ENCODE results near the gene MEG3.

The MEG3 gene

DNA sequence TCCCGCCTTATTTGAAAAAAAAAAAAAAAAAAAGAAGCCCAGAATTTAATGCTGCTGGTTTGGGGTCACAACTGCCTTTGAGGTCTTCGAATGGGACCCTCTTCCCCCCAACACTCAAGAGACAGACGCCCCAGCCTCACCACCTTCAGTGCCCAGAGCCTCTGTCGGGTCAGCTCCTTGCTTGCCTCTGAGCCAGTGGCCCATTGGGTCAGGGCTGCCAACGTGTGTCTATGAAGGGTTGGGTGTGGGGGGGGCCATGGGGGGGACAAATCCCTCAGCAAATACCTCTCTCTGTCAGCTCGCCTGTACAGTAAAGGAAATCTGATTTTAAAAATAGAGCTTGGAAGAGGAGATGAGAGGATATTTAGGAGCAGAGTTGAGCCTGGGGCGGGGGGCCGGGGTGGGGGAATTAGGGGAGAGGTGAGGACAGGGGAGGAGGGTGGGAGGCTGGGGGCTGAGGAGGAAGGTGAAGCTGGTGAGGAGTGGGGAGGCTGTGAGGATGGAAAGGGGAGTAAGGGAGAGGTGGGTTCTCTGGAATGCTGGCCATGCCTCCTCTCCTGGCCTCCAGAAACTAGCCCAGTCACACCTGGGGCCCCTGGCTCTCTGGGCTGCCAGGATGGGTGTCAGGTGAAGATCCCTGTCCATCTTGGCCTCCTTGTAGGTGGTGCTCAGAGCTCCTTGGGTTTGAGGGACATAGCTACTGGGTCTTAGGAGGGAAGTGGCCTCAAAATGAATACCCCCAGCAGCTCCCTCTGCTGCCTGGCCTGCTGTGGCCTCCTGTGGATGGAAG lies 64.3 kb downstream of the MEG3 start:
- no peaks in the 10 kb centered on the region for H3K9me3 ChIP-seq (ENCODE audit: low read depth, low read length)

DNA sequence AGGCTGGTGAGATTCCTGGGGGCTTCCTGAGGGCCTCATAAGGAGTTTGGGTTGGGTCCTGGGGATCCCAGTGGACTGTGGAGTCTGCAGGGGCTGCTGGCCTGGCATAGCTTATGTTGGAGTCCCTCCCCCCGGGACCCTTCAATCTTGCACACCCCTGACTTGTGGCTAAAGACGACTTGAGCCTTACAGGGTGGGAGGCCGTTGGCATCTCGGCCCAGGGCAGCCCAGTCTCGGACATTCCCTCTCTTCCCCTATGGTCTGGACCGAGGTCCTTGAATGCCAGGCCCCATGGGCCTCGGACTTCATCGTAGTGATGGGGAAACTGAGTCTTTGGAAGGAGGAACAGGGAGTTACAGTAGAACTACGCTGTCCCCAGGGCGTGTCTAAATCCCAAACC lies 65.1 kb downstream of the MEG3 start:
- no peak overlapping the region for H3K9ac ChIP-seq (ENCODE audit: insufficient read length)
- no peaks in the 10 kb centered on the region for H3K9me3 ChIP-seq (ENCODE audit: low read depth, low read length)
- no peak overlapping the region for H3K27ac ChIP-seq
- H3K4me3 ChIP-seq, result no peak overlapping the region
- DNase-seq (ENCODE audit: low read depth, low spot score), result no peak
- H3K36me3 ChIP-seq (ENCODE audit: insufficient read depth, low read length), result peaks cover 7% of the 10 kb centered on the region; the same call in 1 of the 2 replicates
- no peak for TF ChIP-seq POLR2AphosphoS5 (IDR thresholded peaks at IDR 0.05; ENCODE audit: borderline replicate concordance, low read depth, low read length)
- no peak for TF ChIP-seq EZH2 (IDR thresholded peaks at IDR 0.05)
- no peak for TF ChIP-seq FOXP2 (optimal IDR thresholded peaks at IDR 0.05; ENCODE audit: control extremely low read depth, extremely low read length, insufficient read depth)

More for the DNA sequence above, 64.3 kb downstream of the MEG3 start:
- no peak for TF ChIP-seq POLR2AphosphoS5 (IDR thresholded peaks at IDR 0.05; ENCODE audit: borderline replicate concordance, low read depth, low read length)
- Histone ChIP-seq H3K27ac (peak overlapping the region; percentile 97), H3K36me3 (ENCODE audit: insufficient read depth, low read length) (peaks cover 7% of the 10 kb centered on the region; the same call in 1 of the 2 replicates), H3K9ac (ENCODE audit: insufficient read length) (peak overlapping the region; percentile 49), H3K4me3 (no peak overlapping the region)
- DNase-seq (ENCODE audit: low read depth, low spot score), result no peak

DNA sequence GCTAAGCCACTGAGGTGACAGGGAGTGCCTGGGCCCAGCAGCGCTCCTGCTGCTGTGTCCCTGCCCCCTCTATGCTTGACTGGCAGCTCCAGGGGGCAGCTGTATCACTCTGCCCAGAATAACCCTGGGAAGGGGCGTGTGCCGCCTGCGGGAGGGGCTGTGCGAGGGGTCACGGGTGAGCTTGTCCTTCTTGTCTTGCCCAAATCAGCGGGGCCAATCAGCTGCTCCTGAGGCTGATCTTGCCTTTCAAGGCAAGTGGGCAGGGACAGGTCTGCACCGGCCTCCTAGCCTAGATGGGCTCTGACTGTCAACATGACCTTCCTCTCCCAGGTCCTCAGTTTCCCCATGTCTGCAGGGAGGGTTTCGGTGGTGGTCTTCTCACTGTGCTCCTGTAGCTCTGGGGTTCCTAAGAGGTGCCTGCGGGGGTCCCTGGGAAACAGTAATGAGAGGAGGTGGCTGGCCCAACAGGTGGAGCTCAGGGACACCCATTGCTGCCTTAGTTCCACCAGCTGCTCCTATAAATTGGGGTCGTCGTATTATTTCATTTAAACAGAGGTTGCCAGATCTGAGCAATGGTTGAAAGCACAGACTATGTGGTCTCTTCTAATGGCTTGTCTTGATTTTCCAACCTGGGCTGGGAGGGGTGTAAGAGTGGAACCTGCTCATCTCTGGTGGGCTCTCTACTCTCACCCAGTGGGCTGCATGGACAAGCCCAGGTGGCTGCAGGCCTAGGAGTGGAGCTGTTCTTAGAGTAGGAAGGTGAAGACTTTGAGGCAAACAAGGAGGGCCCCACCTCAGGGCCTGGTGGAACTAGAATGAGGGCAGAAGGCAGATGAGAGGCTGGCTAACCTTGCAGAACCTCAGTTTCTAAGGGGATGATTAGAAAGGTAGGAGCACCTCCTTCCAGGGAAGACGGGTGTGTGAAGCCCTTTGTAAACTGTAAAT lies 65.9 kb downstream of the MEG3 start:
- H3K9me3 ChIP-seq (ENCODE audit: low read depth, low read length), result no peaks in the 10 kb centered on the region
- TF ChIP-seq EZH2 (IDR thresholded peaks at IDR 0.05), result no peak
- TF ChIP-seq POLR2AphosphoS5 (IDR thresholded peaks at IDR 0.05; ENCODE audit: borderline replicate concordance, low read depth, low read length), result no peak
- TF ChIP-seq FOXP2 (optimal IDR thresholded peaks at IDR 0.05; ENCODE audit: control extremely low read depth, extremely low read length, insufficient read depth), result no peak
- no peak overlapping the region for H3K4me3 ChIP-seq
- H3K36me3 ChIP-seq (ENCODE audit: insufficient read depth, low read length), result peaks cover 7% of the 10 kb centered on the region; the same call in 1 of the 2 replicates
- H3K27ac ChIP-seq, result no peak overlapping the region
- no peak overlapping the region for H3K9ac ChIP-seq (ENCODE audit: insufficient read length)
- DNase-seq (ENCODE audit: low read depth, low spot score), result no peak

DNA sequence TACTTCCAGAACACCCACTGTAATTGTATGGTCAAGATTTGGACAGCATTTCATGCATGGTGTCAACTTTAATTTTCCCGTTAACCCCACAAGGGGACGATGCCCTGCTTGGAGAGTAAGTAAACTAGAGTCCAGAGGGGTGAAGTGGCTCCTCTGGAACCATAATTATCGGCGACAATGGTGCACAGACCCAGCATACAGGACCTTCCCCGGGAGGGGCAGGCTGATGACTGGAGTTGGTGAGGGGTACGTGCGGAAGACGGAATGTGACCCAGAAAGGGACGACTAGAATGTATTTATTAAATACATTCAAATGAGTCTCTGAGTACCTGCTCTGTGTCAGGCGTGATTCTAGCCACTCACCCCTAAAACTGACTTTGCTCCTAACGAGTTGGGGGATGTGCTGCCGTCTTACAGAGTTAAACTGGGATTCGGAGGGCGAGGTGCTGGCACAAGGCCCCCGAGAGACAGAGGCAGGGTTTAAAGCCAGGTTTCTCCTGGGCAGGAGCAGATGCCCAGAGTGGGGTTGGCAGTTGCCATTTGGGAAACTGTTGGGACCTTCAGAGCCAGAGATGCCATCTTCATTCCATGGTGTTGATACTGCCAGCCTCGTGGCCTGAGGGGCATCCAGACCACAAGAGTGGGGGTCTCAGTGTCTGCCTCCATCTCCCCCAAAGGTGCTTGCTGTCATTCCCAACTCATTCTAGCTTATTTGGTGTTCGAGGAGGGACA lies 66.7 kb downstream of the MEG3 start:
- H3K4me3 ChIP-seq, result no peak overlapping the region
- H3K27ac ChIP-seq, result no peak overlapping the region
- no peak for DNase-seq (ENCODE audit: low read depth, low spot score)
- no peaks in the 10 kb centered on the region for H3K9me3 ChIP-seq (ENCODE audit: low read depth, low read length)
- TF ChIP-seq FOXP2 (optimal IDR thresholded peaks at IDR 0.05; ENCODE audit: control extremely low read depth, extremely low read length, insufficient read depth), result no peak
- no peak for TF ChIP-seq POLR2AphosphoS5 (IDR thresholded peaks at IDR 0.05; ENCODE audit: borderline replicate concordance, low read depth, low read length)
- no peak for TF ChIP-seq EZH2 (IDR thresholded peaks at IDR 0.05)
- peaks cover 7% of the 10 kb centered on the region; the same call in 1 of the 2 replicates for H3K36me3 ChIP-seq (ENCODE audit: insufficient read depth, low read length)
- H3K9ac ChIP-seq (ENCODE audit: insufficient read length), result no peak overlapping the region

DNA sequence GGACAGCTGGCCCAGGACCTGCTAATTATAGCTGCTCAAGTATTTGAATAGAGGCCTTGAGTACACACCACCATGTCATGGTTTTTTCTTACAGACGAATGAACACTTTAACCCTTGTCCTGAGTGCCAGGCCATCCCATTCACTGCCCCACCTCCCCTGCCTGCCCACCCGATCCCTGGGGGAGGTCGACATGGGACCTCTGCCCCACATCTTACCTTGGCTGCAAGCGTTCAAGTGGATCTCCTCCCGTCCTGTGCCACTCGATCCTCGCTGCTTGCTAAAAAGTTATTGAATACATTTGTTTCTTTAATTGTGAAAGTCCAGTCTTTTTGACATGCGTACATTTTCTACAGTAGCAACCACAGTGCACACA lies 67.3 kb downstream of the MEG3 start:
- DNase-seq (ENCODE audit: low read depth, low spot score), result no peak
- Histone ChIP-seq H3K9ac (ENCODE audit: insufficient read length) (no peak overlapping the region), H3K9me3 (ENCODE audit: low read depth, low read length) (no peaks in the 10 kb centered on the region), H3K36me3 (ENCODE audit: insufficient read depth, low read length) (peaks cover 7% of the 10 kb centered on the region; the same call in 1 of the 2 replicates), H3K27ac (no peak overlapping the region), H3K4me3 (no peak overlapping the region)
- TF ChIP-seq POLR2AphosphoS5 (IDR thresholded peaks at IDR 0.05; ENCODE audit: borderline replicate concordance, low read depth, low read length), result no peak
- no peak for TF ChIP-seq EZH2 (IDR thresholded peaks at IDR 0.05)

DNA sequence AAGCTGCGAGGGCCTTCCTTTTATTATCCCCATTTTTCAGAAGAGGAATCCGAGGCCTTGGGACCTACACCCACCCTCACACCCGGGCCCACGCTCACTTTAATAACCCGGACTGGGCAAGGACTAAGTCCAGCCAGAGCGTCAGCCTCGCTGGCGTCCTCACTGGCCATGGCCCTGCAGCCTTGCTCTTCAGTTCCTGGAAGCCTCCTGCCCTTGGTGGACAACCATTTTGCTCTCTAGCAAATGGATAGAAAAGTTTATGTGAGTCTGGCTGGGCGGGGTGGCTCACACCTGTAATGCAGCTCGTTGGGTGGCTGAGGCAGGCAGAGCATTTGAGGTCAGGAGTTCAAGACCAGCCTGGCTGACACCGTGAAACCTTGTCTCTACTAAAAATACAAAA lies 67.8 kb downstream of the MEG3 start:
- H3K36me3 ChIP-seq (ENCODE audit: insufficient read depth, low read length), result peaks cover 7% of the 10 kb centered on the region; the same call in 1 of the 2 replicates
- TF ChIP-seq FOXP2 (optimal IDR thresholded peaks at IDR 0.05; ENCODE audit: control extremely low read depth, extremely low read length, insufficient read depth) (no peak), EZH2 (IDR thresholded peaks at IDR 0.05) (no peak), POLR2AphosphoS5 (IDR thresholded peaks at IDR 0.05; ENCODE audit: borderline replicate concordance, low read depth, low read length) (no peak)

DNA sequence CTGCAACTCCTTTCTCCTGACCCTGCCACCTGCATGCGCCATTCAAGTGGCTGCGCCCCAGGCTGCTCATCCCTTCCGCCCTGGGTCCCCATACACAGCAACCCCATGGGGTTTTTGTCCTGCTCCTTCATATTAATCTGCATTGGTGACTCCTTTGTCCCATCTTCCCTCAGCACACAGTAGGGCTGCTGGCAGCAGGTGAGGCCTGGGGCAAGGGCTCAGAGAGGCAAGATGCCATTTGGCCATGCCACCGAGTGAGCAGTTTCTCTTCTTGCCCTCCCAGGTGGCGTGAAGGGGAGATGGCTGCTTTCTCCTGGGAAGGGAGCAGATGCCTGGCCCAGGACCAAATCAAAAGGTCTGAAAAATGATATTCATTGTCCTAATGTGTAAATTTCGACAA lies 68.5 kb downstream of the MEG3 start:
- H3K9me3 ChIP-seq (ENCODE audit: low read depth, low read length), result no peaks in the 10 kb centered on the region
- DNase-seq (ENCODE audit: low read depth, low spot score), result no peak
- no peak overlapping the region for H3K4me3 ChIP-seq
- TF ChIP-seq EZH2 (IDR thresholded peaks at IDR 0.05) (no peak), POLR2AphosphoS5 (IDR thresholded peaks at IDR 0.05; ENCODE audit: borderline replicate concordance, low read depth, low read length) (no peak), FOXP2 (optimal IDR thresholded peaks at IDR 0.05; ENCODE audit: control extremely low read depth, extremely low read length, insufficient read depth) (no peak)
- H3K27ac ChIP-seq, result no peak overlapping the region
- no peak overlapping the region for H3K9ac ChIP-seq (ENCODE audit: insufficient read length)
- peaks cover 7% of the 10 kb centered on the region; the same call in 1 of the 2 replicates for H3K36me3 ChIP-seq (ENCODE audit: insufficient read depth, low read length)

More for the DNA sequence above, 67.8 kb downstream of the MEG3 start:
- no peak overlapping the region for H3K9ac ChIP-seq (ENCODE audit: insufficient read length)
- H3K9me3 ChIP-seq (ENCODE audit: low read depth, low read length), result no peaks in the 10 kb centered on the region
- H3K4me3 ChIP-seq, result no peak overlapping the region
- H3K27ac ChIP-seq, result no peak overlapping the region
- no peak for DNase-seq (ENCODE audit: low read depth, low spot score)

DNA sequence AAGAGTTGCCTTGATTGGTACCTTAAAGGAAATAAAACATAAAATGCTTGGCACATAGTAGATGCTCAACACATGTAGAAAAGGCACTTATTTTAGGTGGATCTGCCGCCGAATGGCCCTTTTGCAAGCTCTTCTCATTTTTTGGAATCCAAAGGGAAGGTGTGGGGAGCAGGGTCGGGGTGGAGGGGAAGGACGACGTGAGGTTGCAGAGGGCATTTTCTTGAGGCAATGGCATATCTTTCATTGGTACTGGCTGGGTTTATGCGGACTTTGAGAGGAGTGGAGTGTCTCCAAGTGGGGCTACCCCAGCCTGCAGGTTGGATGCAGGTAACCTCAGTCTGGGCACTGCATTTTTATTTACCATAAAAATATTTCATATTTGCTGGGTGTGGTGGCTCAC lies 69.5 kb downstream of the MEG3 start:
- peaks cover 7% of the 10 kb centered on the region; the same call in 1 of the 2 replicates for H3K36me3 ChIP-seq (ENCODE audit: insufficient read depth, low read length)
- TF ChIP-seq EZH2 (IDR thresholded peaks at IDR 0.05), result no peak
- TF ChIP-seq POLR2AphosphoS5 (IDR thresholded peaks at IDR 0.05; ENCODE audit: borderline replicate concordance, low read depth, low read length), result no peak
- no peak for TF ChIP-seq FOXP2 (optimal IDR thresholded peaks at IDR 0.05; ENCODE audit: control extremely low read depth, extremely low read length, insufficient read depth)

More for the DNA sequence above, 69.5 kb downstream of the MEG3 start:
- Histone ChIP-seq H3K9me3 (ENCODE audit: low read depth, low read length) (no peaks in the 10 kb centered on the region), H3K4me3 (no peak overlapping the region), H3K27ac (no peak overlapping the region), H3K9ac (ENCODE audit: insufficient read length) (no peak overlapping the region)
- no peak for DNase-seq (ENCODE audit: low read depth, low spot score)

Measured in SK-N-MC (cell line).